Measurements from ENCODE around the gene BABAM2.
"Not testable (repeated sequence)": the region's sequence is repeated elsewhere in the genome, so short reads cannot be mapped to it uniquely, and the experiment has no call there.

BABAM2 gene

GRCh38 chr2:27940090-27940671 is 49.7 kb downstream of the BABAM2 start:
- no peak overlapping the region for H3K4me3 ChIP-seq (ENCODE audit: low read depth, low read length)

- H3K4me3 ChIP-seq (ENCODE audit: low read depth, low read length), result no peak overlapping the region
Observed at GRCh38 chr2:27940982-27941381, 50.5 kb downstream of the BABAM2 start.

GRCh38 chr2:27942612-27943547 is 52.4 kb downstream of the BABAM2 start:
- no peak overlapping the region for H3K4me3 ChIP-seq (ENCODE audit: low read depth, low read length)

GRCh38 chr2:27946530-27947060 is 56.1 kb downstream of the BABAM2 start:
- H3K4me3 ChIP-seq (ENCODE audit: low read depth, low read length), result no peak overlapping the region

GRCh38 chr2:27952070-27952469 is 61.5 kb downstream of the BABAM2 start:
- H3K4me3 ChIP-seq (ENCODE audit: low read depth, low read length), result no peak overlapping the region

GRCh38 chr2:27953077-27953476 is 62.5 kb downstream of the BABAM2 start:
- no peak overlapping the region for H3K4me3 ChIP-seq (ENCODE audit: low read depth, low read length)

GRCh38 chr2:27954221-27954673 is 63.7 kb downstream of the BABAM2 start:
- no peak overlapping the region for H3K4me3 ChIP-seq (ENCODE audit: low read depth, low read length)

- no peak overlapping the region for H3K4me3 ChIP-seq (ENCODE audit: low read depth, low read length)
Observed at GRCh38 chr2:27954771-27955383, 64.3 kb downstream of the BABAM2 start.

GRCh38 chr2:27955384-27956161 is 65.0 kb downstream of the BABAM2 start:
- H3K4me3 ChIP-seq (ENCODE audit: low read depth, low read length), result no peak overlapping the region

GRCh38 chr2:27956888-27957287 is 66.4 kb downstream of the BABAM2 start:
- H3K4me3 ChIP-seq (ENCODE audit: low read depth, low read length), result no peak overlapping the region

GRCh38 chr2:27958711-27959378 is 68.3 kb downstream of the BABAM2 start:
- H3K4me3 ChIP-seq (ENCODE audit: low read depth, low read length), result no peak overlapping the region

- H3K4me3 ChIP-seq (ENCODE audit: low read depth, low read length), result no peak overlapping the region
Observed at GRCh38 chr2:27959496-27959895, 69.0 kb downstream of the BABAM2 start.

GRCh38 chr2:27960237-27960912 is 69.8 kb downstream of the BABAM2 start:
- no peak overlapping the region for H3K4me3 ChIP-seq (ENCODE audit: low read depth, low read length)

GRCh38 chr2:27962006-27962405 is 71.5 kb downstream of the BABAM2 start:
- H3K4me3 ChIP-seq (ENCODE audit: low read depth, low read length), result no peak overlapping the region

GRCh38 chr2:27963472-27963871 is 72.9 kb downstream of the BABAM2 start:
- H3K4me3 ChIP-seq (ENCODE audit: low read depth, low read length), result no peak overlapping the region

- H3K4me3 ChIP-seq (ENCODE audit: low read depth, low read length), result no peak overlapping the region
Observed at GRCh38 chr2:27964067-27964466, 73.5 kb downstream of the BABAM2 start.

- H3K4me3 ChIP-seq (ENCODE audit: low read depth, low read length), result no peak overlapping the region
Observed at GRCh38 chr2:27965841-27966240, 75.3 kb downstream of the BABAM2 start.

GRCh38 chr2:27966466-27966865 is 75.9 kb downstream of the BABAM2 start:
- no peak overlapping the region for H3K4me3 ChIP-seq (ENCODE audit: low read depth, low read length)

GRCh38 chr2:27967076-27967475 is 76.5 kb downstream of the BABAM2 start:
- H3K4me3 ChIP-seq (ENCODE audit: low read depth, low read length), result no peak overlapping the region

- H3K4me3 ChIP-seq (ENCODE audit: low read depth, low read length), result not testable (repeated sequence)
Observed at GRCh38 chr2:27968045-27968444, 77.5 kb downstream of the BABAM2 start.

Data from iPS-11a (cell line).